HPDE6-E6E7 (cell line): ENCODE results near the gene RLN3.
"Not testable (repeated sequence)": the region's sequence is repeated elsewhere in the genome, so short reads cannot be mapped to it uniquely, and the experiment has no call there.

Source experiments
- DNase-seq: peaks from one replicate; pipeline ENCODE4 v3.0.0; 2011; ENCODE audit warnings: missing footprints; ENCODE audit errors: extremely low spot score

Gene RLN3

GRCh38 chr19:14021474-14021873, 6.5 kb upstream of the RLN3 start:
- DNase-seq, result no peak

GRCh38 chr19:14022469-14022868, 5.5 kb upstream of the RLN3 start:
- no peak for DNase-seq

GRCh38 chr19:14023404-14024235, 4.3 kb upstream of the RLN3 start:
- DNase-seq, result no peak

- DNase-seq, result not testable (repeated sequence)
These were observed 1.2 kb upstream of the RLN3 start for GRCh38 chr19:14026652-14027192.

- DNase-seq, result no peak
These were observed 953 bp downstream of the RLN3 start for GRCh38 chr19:14028901-14029300.

GRCh38 chr19:14030997-14031718, 3.2 kb downstream of the RLN3 start:
- DNase-seq, result no peak

GRCh38 chr19:14031719-14032480, 4.0 kb downstream of the RLN3 start, which contains the start of gene IL27RA:
TSS of gene IL27RA (plus strand) at chr19:14031762. CDS start at chr19:14031873, 111 bp downstream.
- DNase-seq, result no peak

GRCh38 chr19:14033946-14034345, 6.0 kb downstream of the RLN3 start:
- no peak for DNase-seq

- not testable (repeated sequence) for DNase-seq
These were observed 7.2 kb downstream of the RLN3 start for GRCh38 chr19:14035159-14035558.

- DNase-seq, result no peak
These were observed 7.8 kb downstream of the RLN3 start for GRCh38 chr19:14035706-14036105.

GRCh38 chr19:14039181-14039580, 11.2 kb downstream of the RLN3 start:
- DNase-seq, result no peak

- peak; percentile 74 for DNase-seq
These were observed 15.0 kb downstream of the RLN3 start for GRCh38 chr19:14042659-14043608.

GRCh38 chr19:14047866-14048265, 19.9 kb downstream of the RLN3 start:
- DNase-seq, result not testable (repeated sequence)

GRCh38 chr19:14048443-14049153, 20.6 kb downstream of the RLN3 start:
- DNase-seq, result peak; percentile 65

- DNase-seq, result no peak
These were observed 22.6 kb downstream of the RLN3 start for GRCh38 chr19:14050512-14050911.

- DNase-seq, result not testable (repeated sequence)
These were observed 23.0 kb downstream of the RLN3 start for GRCh38 chr19:14050961-14051360.

GRCh38 chr19:14051980-14052379, 24.0 kb downstream of the RLN3 start:
- DNase-seq, result no peak

GRCh38 chr19:14052470-14052869, 24.5 kb downstream of the RLN3 start:
- DNase-seq, result no peak

- DNase-seq, result no peak
These were observed 25.1 kb downstream of the RLN3 start for GRCh38 chr19:14053032-14053431.

GRCh38 chr19:14053500-14053899, 25.6 kb downstream of the RLN3 start:
- DNase-seq, result no peak
